ENCODE data around the gene SLC49A3. TPM values are rescaled to one million over a fixed set of nuclear protein-coding genes. Genes with fewer than 3 reads are reported as not detected.
A peak's percentile ranks its signal among the peaks of the same experiment; 100 is the strongest.
"Not testable (repeated sequence)": the region's sequence is repeated elsewhere in the genome, so short reads cannot be mapped to it uniquely, and the experiment has no call there.

Gene SLC49A3
- total RNA-seq, 1 donor = 3.9 TPM

DNA sequence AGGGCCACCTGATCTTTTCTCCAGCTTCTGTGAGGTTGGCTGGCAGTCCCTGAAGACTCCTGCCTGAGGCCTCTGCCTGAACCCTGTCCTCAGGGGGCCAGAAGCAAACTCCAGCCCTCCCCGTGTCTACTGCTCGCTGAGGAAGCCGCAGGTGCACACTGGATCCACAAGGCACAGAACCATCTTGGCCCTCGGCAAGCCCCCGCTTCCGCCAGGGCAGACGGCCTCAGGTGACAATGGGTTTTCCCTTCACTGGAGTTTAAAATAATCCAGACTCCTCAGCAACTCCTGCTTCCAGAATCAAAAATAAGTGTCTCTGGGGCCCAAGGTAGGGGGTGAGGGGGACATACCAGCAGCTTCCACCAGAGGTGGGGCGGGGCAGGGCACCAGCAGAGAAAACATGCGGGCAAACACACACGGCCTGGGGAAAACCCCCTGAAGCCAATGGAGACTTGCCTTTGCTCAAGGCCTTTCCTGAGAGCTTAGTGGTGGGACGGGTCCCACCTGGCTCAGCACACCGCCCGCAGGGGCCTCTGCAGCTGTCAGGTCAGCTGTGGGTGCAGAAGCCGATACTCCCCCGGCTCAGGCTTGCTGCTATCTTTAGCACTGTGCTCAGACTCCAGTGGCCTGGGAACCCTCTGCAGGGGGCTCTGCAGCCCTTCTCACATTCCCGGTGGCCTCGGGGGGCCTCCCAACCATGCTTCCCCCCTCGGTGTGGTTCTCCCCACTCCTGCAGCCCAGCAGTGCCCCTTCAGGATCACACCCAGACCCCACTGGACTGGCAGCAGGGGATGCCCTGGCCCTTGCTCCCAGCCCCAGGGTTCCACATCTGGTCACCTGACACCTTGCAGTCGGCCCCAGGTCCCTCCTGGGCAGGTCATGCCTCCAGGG lies 12.7 kb downstream of the SLC49A3 start:
- H3K4me3 ChIP-seq (ENCODE audit: low read depth, low read length) = no peak overlapping the region
- TF ChIP-seq, protein P1, sequence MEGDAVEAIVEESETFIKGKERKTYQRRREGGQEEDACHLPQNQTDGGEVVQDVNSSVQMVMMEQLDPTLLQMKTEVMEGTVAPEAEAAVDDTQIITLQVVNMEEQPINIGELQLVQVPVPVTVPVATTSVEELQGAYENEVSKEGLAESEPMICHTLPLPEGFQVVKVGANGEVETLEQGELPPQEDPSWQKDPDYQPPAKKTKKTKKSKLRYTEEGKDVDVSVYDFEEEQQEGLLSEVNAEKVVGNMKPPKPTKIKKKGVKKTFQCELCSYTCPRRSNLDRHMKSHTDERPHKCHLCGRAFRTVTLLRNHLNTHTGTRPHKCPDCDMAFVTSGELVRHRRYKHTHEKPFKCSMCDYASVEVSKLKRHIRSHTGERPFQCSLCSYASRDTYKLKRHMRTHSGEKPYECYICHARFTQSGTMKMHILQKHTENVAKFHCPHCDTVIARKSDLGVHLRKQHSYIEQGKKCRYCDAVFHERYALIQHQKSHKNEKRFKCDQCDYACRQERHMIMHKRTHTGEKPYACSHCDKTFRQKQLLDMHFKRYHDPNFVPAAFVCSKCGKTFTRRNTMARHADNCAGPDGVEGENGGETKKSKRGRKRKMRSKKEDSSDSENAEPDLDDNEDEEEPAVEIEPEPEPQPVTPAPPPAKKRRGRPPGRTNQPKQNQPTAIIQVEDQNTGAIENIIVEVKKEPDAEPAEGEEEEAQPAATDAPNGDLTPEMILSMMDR (IDR thresholded peaks at IDR 0.05; ENCODE audit: insufficient read depth, low read depth, low read length) = no peak
- DNase-seq (ENCODE audit: low read depth) = no peak

DNA sequence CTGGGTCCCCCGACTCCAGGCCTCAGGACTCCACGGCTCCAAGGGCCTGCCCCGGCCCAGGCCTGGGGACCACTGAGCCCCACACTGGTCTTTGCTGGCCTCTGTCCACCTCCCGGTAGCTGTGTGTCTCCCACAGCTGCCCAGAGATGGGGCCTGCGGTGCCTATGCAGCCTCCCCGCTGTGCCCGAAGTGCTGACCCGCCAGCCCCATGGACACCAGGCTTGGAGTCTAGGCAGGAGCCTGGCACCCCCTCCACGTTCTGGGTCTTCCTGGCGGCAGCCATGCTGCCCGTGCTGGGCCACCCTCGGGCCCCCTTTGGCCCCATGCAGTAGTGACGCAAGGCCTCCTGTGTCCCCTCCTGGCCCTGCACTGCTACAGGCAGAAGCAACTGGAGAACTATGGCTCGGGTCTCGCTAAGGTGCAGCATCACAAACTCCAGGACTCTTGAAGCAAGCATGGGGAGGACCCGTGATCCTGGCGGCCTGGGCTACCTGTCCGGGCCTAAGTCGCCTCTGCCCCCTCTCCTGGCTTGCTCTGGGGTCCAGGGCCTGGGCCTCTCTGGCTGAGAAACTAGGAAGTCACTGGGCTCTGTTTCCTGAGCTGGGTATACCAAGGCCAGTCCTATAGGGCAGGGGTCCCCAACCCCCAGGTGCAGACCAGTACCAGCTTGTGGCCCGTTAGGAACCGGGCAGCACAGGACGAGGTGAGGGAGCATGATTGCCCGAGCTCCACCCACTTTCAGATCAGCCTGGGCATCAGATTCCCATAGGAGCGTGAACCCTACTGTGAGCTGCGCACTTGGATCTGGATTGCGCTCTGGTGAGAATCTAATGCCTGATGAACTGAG lies 13.7 kb downstream of the SLC49A3 start:
- DNase-seq (ENCODE audit: low read depth) = no peak
- TF ChIP-seq, protein P1 (IDR thresholded peaks at IDR 0.05; ENCODE audit: insufficient read depth, low read depth, low read length) = no peak
- peak overlapping the region; percentile 84 for H3K4me3 ChIP-seq (ENCODE audit: low read depth, low read length)

DNA sequence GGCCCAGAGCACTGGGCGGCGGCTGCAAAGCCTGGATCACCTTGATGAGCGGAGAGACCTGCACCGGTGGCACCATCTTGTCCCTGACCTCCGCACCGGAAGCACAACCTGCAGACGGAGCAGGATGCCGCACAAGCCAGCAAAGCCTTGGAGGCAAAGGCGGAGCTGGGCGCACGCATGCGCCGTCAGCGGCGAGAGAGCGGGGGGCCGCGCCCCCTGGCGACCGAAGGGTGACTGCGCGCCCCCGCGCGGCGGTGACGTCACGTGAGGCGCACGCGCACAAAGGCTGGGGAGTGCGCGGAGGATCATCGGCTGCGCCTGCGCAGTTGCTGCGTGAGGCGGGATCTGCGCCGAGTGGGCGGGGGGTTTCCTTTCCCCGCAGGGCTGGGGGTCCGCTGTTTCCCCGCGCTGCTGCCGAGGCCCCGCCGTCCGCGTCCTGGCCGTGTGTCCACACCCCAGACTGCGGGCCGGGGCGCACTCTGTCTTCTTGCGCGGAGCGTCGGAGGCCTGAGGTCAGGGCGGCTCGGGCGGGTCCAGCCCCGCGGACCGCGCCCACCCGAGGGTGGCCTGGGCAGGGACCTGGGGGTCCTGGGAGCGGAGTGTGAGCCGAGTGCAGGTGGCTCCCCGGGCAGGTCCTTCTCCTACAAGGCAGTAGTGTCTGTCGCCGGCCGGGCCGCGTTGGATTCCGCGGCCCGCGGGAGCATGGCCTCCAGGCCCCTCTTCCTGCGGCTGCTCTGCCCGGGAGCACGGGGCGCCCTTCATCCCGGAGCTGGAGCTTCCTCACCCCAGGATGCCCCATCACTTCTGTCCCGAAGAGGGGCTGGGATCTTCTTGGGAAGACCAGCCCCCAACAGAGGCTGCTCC lies 14.5 kb downstream of the SLC49A3 start, which contains the start of the genes ATP5ME and MYL5:
Gene ATP5ME (minus strand): TSS at position 105 of the 864 bp plus-strand sequence. CDS start 29 bp downstream, at position 76.
Gene MYL5 (plus strand): TSS at position 371 of the 864 bp plus-strand sequence. CDS start 3,485 bp downstream, outside the sequence.
- TF ChIP-seq, protein P1 (IDR thresholded peaks at IDR 0.05; ENCODE audit: insufficient read depth, low read depth, low read length) = peak; percentile 95
- H3K4me3 ChIP-seq (ENCODE audit: low read depth, low read length) = peak within 1 kb of the TSS; percentile 84
- DNase-seq (ENCODE audit: low read depth) = peak; percentile 94

DNA sequence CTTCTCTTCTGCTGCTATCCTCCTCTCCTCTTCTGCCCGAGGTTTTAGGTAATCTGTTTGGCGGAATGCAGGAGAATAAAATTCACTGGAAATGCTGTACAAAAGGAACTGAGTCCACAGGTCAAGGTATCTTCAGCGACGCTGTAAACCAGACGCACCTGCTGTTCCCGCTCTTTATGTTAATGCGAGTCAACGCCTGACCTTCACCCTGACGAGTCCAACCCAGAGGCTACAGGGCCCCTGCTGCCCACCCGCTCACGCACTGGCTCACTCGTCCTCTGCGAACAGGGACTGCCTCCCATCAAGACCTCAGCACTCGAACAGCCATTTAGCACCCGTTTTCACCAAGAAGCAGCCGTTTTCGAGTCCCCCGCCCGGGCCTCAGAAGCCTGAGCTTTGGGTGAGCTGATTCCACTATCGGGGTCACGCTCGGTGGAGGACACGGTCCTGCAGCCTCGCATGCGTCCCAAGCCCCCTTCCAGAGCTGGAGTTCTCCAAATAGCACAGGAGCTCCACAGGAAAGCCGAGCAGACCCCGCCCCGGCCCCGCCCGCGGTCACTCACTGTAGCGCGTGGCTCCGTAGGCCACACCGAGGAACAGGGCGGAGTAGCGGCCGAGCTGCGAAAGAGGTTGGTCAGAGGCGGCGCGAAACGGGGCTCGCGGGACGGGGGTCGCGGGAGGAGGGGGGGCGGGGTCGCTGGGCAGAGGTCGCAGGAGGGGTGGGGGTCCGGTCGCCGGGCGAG lies 15.4 kb downstream of the SLC49A3 start:
- peak overlapping the region; percentile 84 for H3K4me3 ChIP-seq (ENCODE audit: low read depth, low read length)
- TF ChIP-seq, protein P1 (IDR thresholded peaks at IDR 0.05; ENCODE audit: insufficient read depth, low read depth, low read length) = no peak
- no peak for DNase-seq (ENCODE audit: low read depth)

DNA sequence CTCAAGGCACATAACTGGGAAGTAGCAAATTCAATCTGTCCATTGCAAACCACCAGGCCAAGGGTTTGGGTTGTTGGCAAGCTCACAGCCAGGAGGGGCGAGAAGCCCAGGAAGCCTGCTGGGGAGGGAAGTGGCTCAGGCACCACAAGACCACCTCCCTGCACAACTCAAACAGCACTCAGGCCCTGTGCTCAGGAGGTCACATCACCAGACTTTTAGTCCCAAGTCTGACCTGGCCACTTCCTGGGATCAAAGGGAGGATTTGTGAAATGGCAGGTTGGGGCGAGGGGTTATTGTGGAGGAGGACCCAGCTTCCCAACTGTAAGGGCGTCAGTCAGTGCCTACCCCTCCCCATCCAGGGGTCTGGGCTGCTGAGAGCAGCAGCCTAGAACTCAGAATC lies 17.2 kb downstream of the SLC49A3 start:
- no peak overlapping the region for H3K4me3 ChIP-seq (ENCODE audit: low read depth, low read length)

DNA sequence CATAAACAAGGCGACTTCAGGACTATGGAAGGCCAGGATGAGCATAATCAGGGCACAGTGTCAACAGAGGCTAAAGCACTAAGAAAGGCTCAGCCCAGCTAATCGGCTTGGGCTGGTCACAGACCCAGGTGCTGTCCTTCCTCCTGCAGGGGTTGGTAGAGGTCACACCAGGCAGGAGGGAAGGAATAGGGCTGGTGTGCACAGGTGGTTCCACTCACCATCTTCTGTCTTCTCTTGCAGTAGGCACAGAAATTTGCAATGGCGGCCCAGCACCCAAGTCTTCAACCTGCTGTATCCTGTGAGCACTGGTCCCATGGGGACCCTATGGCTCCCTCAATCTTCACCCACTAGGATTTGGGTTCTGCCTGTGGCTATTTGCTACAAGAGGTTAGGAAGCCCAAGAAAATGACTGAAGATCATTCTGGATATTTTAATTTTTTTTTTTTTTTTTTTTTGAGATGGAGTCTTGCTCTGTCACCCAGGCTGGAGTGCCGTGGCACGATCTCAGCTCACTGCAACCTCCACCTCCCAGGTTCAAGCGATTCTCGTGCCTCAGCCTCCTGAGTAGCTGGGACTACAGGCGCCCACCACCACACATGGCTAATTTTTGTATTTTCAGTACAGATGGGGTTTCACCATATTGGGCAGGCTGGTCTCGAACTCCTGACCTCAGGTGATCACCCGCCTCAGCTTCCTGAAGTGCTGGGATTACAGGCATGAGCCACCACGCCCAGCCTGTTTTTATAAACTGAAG lies 19.0 kb downstream of the SLC49A3 start:
- H3K4me3 ChIP-seq (ENCODE audit: low read depth, low read length); DNase-seq (ENCODE audit: low read depth): not testable (repeated sequence)

More for the DNA sequence above, 17.2 kb downstream of the SLC49A3 start:
- no peak for DNase-seq (ENCODE audit: low read depth)
- TF ChIP-seq, protein P1 (IDR thresholded peaks at IDR 0.05; ENCODE audit: insufficient read depth, low read depth, low read length) = no peak

DNA sequence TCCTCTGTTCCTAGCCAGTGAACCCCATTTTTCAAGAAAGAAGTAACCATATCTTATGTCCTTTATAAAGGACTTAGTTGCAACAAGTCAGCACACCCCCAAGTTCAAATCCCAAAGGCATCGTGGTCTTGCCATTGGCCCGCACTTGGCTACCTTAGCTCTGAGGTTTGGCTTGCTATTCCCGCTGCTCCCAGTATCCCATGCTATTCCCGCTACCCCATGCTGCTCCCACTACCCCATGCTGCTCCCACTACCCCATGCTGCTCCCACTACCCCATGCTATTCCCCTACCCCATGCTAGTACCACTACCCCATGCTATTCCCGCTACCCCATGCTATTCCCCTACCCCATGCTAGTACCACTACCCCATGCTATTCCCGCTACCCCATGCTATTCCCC lies 20.7 kb downstream of the SLC49A3 start:
- DNase-seq (ENCODE audit: low read depth); H3K4me3 ChIP-seq (ENCODE audit: low read depth, low read length): not testable (repeated sequence)

All from fibroblast of villous mesenchyme (primary cell).